IMR-90 (cell line): ENCODE data around the gene TSSC4.

Experiments
- CHD1 ChIP-seq: IDR thresholded peaks from 2 replicates; pipeline ENCODE4 v1.6.1; 2012; ENCODE audit warnings: low read depth, low read length, improper control_type of control experiment
- CTCF ChIP-seq: conservative IDR thresholded peaks from 2 replicates; pipeline ENCODE4 v1.5.1; 2012; ENCODE audit warnings: mild to moderate bottlenecking, low read depth, low read length, improper control_type of control experiment
- MAZ ChIP-seq: IDR thresholded peaks from 2 replicates; pipeline ENCODE4 v1.6.1; 2012; ENCODE audit warnings: low read depth, mild to moderate bottlenecking, low read length, improper control_type of control experiment, moderate library complexity, borderline replicate concordance
- POLR2A ChIP-seq: IDR thresholded peaks from 2 replicates; pipeline ENCODE4 v1.6.1; 2012; ENCODE audit warnings: mild to moderate bottlenecking, low read depth, low read length

GRCh38 chr11:2363577-2364370, 36.8 kb upstream of the TSSC4 start:
- TF ChIP-seq CTCF: no peak
- no peak for TF ChIP-seq POLR2A
- TF ChIP-seq MAZ: no peak
- no peak for TF ChIP-seq CHD1
